ENCODE measurements around the gene SPATA2.
"Not testable (repeated sequence)": the region's sequence is repeated elsewhere in the genome, so short reads cannot be mapped to it uniquely, and the experiment has no call there.

SPATA2 gene, protein sequence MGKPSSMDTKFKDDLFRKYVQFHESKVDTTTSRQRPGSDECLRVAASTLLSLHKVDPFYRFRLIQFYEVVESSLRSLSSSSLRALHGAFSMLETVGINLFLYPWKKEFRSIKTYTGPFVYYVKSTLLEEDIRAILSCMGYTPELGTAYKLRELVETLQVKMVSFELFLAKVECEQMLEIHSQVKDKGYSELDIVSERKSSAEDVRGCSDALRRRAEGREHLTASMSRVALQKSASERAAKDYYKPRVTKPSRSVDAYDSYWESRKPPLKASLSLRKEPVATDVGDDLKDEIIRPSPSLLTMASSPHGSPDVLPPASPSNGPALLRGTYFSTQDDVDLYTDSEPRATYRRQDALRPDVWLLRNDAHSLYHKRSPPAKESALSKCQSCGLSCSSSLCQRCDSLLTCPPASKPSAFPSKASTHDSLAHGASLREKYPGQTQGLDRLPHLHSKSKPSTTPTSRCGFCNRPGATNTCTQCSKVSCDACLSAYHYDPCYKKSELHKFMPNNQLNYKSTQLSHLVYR

DNA sequence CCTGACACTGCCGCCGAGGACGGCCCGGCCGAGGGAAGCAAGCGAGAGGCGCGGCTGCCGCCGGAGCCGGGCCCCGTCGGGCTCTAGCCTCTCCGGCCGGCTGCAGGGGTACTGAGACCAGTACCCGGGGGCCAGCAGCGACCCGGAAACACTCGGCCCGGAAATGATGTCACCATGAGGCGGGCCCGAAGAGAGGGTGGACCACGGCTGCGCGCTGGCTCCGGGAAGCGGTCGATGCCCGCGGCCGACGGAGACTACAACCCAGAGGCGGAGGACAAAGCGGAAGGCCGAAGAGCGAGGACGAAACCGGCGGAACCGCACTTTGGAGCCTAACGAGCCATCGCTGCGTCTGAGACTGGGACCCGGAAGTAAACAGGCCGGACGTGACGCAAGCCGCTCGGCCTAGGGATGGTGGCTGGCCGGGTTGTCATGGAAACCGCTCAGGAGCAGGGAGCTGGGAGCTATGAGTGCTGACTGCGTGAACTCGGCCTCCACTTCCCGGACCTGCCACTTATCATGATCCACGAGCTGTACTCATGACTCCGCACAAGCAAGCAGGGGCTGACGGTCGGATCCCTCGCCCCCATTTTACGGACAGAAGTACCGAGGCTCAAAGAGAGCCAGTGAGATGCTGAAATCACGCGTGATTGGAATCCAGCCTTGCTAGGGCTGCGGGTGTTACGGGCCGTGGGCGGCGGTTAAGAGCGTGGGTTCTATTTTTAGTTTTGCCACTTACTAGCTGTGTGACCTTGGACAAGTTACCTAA lies at the start of gene SPATA2:
SPATA2 (minus strand) TSS at position 150 of the 766 bp plus-strand sequence. CDS start 7,039 bp downstream, outside the sequence.
- peak; percentile 97 for DNase-seq

DNA sequence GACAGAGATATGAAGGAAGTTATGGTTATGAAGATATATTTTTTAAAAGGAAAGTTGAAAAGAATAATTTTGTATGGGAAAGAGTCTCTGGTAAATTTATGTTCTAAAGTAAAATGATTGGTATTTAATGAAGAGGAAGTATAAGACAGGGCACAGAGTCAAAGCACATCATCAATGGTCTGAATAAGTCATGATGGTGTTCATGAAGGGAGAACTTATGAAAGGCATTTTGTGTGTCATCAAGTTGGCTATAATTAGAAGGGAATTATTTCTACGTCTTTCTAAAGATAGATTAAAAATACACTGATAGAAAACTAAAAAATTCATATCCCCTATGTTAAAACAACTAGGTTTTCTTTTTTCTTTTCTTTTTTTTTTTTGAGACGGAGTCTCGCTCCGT lies 46.1 kb upstream of the SPATA2 start:
- DNase-seq = no peak

DNA sequence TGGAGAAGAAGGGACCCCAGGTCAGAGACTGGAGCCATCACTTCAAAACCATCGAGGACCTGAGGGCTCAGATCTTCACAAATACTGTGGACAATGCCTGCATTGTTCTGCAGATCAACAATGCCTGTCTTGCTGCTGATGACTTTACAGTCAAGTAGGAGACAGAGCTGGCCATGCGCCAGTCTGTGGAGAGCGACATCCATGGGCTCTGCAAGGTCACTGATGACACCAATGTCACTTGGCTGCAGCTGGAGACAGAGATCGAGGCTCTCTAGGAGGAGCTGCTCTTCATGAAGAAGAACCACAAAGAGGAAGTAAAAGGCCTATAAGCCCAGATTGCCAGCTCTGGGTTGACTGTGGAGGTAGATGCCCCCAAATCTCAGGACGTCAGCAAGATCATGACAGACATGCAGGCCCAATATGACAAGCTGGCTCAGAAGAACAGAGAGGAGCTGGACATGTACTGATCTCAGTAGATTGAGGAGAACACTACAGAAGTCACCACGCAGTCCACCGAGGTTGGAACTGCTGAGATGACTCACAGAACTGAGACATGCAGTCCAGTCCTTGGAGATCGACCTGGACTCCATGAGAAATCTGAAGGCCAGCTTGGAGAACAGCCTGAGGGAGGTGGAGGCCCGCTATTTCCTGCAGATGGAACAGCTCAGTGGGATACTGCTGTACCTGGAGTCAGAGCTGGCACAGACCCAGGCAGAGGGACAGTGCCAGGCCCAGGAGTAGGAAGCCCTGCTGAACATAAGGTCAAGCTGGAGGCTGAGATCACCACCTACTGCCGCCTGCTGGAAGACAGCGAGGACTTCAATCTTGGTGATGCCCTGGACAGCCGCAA lies 42.0 kb upstream of the SPATA2 start:
- DNase-seq = not testable (repeated sequence)

DNA sequence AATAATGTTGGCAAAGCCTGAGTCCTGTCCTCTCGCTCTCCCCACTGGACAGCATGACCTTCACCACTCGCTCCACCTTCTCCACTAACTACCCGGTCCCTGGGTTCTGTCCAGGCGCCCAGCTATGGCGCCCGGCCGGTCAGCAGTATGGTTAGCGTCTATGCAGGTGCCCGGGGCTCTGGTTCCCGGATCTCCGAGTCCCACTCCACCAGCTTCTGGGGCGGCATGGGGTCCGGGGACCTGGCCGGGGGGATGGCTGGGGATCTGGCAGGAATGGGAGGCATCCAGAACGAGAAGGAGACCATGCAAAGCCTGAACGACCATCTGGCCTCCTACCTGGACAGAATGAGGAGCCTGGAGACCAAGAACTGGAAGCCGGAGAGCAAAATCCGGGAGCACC lies 41.4 kb upstream of the SPATA2 start:
- DNase-seq = no peak

DNA sequence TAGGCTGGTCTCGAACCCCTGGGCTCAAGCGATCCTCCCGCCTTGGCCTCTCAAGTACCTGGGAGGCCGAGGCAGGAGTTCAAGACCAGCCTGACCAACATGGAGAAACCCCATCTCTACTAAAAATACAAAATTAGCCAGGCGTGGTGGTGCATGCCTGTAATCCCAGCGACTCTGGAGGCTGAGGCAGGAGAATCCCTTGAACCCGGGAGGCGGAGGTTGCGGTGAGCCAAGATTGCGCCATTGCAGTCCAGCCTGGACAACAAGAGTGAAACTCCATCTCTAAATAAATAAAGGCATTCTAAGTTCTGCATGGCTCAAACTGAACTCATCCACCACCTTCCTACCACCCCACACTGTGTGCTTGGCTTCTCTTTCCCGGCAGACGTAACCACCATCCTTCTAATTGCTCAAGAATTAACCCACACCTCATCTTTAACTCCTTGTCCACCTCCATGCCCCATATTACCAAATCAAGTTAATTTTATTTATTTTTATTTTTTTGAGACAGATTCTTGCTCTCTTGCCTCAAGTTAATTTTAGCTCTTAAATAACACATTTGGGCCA lies 40.6 kb upstream of the SPATA2 start:
- DNase-seq = not testable (repeated sequence)

DNA sequence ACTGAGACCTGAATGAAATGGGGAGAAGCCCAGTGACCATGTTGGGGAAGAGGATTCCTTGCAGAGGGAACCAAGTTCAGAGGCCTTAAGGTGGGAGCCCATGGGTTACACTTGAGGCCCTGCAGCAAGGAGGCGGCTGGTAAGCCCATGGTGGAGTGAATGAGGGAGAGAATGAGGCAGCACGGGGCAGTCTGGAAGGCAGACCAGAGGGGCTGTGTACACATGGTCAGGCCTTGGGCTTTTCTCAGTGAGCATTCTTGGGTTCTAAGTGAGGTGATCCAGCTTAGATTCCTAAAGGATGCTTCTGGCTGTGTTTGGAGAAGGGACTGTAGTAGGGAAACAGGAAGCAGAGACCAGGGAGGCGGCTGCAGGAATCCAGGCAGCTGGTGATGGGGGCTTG lies 39.8 kb upstream of the SPATA2 start:
- no peak for DNase-seq

DNA sequence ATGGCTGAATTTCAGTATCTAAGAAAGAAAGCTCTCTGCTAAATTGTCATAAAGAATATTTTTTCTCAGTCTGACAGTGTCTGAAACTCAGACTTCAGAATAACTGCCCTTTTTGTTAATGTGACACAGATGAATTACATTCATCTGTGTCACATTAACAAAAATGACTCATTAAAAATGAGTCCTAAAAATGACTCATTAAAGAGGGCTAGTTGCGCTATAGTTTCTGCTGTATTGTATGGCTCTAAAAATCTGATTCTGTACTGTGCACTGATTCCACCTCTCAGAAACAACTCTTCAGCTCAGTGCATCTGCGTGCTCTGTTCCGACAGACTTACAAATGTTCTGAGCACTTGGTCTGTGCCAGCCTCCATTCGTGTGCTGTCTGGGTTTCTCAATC lies 35.8 kb upstream of the SPATA2 start:
- DNase-seq = no peak

DNA sequence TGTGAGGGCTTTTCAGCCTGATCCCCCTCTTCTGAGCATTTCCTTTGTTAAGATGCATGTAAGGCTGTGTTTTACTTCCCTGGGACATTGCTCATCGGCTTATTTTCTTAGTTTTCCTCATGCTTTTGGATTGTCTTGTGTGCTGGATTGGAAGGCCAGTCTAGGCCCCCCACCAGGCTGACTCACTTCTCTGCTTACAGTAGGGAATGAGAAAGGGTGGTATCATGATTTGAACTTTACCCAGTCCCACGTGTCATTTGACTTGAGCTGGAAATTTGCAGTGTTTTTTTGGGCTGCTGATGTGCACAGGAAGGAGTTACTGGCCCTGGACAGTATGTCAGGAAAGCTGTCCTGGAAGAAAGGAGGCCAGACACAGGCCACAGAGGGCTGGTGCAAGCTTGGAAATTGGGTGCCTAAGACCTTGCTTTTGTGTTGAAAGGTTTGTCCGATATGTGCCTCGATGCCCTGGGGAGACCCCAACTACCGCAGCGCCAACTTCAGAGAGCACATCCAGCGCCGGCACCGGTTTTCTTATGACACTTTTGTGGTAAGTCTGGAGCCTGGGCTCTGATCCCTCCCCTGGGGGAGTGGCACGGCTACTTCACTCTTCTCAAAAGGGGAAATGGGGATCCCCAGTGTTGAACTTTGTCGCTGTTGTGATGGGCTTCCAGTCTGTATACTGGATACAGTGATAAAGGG lies 33.6 kb upstream of the SPATA2 start:
- DNase-seq = no peak

DNA sequence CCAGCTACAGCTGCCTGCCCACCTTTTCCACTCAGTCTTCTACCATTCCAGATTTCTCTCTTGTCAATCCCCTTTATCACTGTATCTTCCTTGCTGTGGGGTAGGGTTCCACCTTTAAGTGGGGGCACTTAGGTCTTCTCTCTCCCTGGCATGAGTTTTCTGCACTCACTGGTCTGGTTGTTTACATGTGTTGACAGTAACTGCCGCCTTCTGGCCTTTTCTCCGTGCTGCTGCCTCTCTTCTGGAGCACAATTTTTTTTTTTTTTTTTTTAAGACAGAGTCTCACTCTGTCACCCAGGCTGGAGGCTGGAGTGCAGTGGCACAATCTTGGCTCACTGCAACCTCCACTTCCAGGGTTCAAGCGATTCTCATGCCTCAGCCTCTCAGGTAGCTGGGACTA lies 32.8 kb upstream of the SPATA2 start:
- DNase-seq = no peak

DNA sequence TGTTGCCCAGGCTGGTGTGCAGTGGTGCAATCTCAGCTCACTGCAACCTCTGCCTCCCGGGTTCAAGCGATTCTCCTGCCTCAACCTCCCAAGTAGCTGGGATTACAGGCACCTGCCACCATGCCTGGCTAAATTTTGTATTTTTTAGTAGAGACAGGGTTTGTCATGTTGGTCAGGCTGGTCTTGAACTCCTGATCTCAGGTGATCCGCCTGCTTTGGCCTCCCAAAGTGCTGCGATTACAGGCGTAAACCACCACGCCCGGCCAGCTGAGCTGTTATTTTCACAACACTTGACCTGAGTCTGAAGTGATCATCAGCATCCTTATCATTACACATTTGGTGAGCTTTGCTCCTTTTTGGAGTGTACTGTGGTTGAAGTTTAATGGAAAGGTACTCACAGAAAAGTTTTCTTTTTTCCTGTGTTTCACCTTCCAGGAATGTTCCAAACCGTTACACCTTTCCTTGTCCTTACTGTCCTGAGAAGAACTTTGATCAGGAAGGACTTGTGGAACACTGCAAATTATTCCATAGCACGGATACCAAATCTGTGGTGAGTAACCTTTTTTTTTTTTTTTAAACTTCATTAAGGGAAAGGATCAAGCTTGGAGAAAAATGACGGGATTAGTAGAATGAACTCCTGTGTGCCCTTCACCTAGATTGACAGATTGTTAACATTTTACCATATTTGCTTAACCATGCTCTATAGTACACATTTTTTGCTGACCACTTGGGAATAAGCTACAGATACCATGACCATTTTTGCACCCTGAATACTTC lies 30.6 kb upstream of the SPATA2 start:
- no peak for DNase-seq

DNA sequence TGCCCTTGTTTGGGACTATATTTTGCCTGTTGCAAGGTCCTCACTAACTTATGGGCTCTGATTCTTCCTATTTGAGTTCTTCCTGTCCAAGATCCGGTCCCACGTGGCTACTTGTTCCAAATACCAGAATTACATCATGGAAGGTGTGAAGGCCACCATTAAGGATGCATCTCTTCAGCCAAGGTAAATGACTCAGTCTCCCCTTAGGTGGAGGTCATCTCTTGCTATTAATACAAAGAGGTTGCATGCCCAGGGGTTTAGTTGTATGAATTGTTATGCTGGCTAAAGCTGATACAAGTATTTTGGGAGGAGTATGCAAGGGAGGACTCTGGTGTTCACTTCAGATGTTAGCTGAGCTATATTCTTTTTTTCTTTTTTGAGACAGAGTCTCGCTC lies 30.0 kb upstream of the SPATA2 start:
- no peak for DNase-seq

DNA sequence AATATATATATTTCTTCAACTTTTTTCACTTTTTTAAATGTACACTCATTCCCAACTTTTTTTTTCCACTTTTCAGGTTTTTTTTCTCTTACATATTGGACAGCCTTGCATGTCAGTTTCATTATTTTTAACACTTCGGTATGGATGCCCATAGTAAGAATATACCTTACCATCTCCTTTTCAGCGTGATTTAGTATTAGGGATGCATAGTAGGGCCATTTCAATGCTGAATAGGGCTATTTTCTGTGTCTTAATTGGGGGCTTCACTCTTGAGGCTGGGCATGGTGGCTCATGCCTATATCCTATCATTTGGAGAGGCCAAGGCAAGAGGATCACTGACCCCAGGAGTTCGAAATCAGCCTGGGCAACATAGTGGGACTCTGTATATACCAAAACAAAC lies 27.6 kb upstream of the SPATA2 start:
- DNase-seq = no peak

DNA sequence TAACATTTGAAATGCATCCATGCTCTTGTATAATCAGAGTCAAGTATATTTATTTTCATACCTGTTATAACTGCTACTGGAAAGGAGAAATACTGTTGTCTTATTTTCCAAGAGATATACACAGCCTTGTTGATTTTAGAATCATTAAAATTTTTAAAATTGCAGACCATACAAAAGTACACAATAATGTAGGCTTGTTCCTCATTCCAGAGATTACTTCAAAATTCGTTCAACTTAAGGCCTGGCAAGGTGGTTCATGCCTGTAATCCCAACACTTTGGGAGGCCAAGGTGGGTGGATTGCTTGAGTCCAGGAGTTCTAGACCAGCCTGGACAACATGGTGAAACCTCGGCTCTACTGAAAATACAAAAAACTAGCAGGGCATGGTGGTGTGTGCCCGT lies 27.0 kb upstream of the SPATA2 start:
- DNase-seq = no peak

DNA sequence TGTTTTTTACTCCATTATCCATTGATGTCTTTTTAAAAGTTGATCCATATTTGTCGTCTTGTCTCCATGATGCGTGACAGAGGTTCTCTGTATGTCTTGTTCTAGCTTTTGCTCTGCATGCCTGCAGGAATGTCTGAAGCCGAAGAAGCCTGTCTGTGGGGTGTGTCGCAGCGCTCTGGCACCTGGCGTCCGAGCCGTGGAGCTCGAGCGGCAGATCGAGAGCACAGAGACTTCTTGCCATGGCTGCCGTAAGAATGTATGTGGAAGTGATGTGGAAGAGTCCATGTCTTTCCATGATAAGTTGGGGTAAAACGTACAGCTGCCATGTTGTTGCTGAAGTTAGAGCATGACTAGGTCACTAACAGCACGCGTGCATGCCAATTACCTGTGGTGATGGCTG lies 26.1 kb upstream of the SPATA2 start:
- DNase-seq = no peak

DNA sequence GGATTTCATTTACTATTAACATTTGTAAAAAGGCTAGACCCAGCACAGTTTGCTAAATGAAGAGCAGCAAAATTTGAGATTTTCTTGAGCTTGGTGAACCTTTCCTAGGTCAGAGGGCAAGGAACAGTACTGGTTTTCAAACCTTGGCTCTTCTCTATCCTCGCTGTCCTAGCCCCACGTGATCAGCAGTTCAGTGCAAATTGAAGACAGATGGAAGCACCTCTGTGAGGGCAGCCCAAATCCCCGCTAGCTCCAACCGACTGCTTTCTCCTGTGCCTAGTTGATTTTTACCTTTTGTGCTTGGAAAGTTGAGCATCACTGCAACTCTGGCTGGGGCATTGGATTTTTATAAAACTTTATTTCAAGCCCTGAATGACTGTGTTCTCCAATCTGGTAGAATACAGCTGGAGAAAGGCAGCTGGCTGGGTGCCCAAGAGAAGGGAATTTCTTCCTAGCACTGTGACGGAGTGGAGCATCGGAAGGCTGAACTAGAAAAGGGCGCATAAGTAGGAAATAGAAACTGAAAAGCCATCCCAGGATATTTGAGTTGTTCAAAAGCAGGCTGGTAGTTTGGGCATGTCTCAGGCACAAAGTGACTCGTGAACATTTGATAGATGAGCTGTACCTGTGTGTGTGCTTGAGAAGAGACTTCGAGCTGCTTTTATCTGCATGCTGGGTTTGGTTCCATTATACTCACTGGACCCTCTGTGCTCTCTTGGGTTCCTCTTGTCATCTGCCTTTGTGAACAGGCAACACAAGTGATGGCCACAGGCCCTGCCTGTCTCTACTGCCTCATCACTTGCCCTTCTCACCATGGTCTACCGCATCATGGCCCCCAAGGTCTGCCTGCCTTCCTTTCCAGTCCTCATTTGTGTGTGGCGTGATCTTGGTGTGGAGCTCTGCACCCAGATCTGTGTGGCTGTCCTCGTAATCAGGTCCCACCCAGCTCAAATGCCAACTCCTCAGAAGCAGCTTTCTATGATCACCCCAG lies 23.1 kb upstream of the SPATA2 start:
- DNase-seq = peak; percentile 49

DNA sequence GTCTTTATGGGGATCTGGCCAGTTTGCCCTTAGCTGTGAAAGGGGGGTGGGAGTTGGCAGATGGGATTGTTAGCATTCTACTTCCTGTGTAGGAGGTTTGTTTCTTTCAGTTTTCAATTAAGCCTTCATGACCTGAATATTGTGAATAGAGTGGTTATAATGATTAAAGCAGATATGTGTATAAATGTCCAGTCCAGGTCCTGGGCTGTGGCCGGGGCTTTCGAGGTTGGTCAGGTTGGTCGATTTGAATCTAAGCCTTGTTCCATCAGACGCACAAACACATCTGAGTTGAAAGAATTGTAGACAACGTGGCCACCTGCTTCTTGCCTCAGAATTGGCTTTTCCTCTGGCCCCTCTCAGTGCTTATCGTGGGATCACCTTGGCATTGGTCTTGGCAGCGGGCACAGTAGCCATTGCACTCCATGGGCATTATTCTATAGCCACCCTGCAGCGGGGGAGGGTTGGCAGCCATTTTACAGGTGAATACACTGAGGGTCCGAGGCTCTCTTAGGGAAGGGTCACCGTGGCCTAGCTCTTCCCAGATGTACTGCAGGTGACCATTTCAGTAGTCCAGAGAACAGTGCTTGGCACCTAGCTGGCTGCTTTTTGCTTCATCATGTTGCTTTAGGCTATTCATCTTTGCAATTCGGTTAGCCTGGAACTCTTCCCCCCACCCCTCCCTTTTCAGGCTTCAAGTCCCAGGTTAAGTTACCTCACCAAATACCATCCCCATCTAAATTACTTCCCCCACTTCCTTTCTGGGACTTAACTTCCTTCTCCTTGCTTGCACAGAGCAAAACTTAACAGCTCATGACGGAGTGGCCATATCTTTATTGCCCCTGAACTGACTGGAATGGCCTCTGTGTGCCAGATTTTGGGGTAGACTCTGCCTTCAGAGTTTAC lies 21.9 kb upstream of the SPATA2 start:
- peak; percentile 54 for DNase-seq

DNA sequence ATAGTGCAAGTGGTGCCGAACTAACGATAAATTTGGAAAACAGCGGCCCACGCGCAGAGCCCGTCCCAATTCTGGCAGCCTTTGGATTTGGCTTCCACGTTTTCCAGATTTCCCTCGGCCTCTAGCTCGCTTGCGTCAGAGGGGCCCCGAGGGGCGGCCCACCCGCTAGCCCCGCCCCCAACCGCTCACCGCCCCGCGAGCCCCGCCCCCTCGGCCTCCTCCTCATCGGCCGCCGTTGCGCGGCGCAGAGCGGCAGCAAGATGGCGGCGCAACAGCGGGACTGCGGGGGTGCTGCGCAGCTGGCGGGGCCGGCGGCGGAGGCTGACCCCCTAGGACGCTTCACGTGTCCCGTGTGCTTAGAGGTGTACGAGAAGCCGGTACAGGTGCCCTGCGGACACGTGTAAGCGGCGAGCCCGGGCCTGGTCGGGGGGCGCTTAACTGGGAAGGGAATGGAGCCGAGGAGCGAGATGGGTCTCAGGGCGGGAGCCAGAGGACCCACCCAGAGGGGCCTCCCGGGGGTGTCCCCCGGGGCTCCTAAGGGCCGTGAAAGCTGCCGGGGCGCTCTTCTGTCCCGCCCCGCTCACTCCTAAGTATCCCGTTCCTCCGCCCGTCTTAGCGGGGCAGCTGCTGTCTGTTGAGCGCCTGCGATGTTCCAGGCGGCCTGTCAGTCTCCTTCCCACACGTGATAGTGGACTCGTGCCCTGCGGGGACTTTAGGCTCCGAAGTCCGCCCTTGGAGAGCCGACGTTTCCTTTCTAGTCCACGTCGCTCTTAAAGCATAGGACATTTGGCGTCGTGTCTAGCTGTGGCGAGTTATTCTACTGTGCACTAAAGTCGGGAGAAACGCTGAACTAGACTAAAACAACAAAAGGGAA lies 21.1 kb upstream of the SPATA2 start, which contains the start of gene RNF114:
RNF114 (plus strand) TSS at position 245 of the 874 bp plus-strand sequence; CDS start at position 261, 16 bp downstream.
- DNase-seq = peak; percentile 96

DNA sequence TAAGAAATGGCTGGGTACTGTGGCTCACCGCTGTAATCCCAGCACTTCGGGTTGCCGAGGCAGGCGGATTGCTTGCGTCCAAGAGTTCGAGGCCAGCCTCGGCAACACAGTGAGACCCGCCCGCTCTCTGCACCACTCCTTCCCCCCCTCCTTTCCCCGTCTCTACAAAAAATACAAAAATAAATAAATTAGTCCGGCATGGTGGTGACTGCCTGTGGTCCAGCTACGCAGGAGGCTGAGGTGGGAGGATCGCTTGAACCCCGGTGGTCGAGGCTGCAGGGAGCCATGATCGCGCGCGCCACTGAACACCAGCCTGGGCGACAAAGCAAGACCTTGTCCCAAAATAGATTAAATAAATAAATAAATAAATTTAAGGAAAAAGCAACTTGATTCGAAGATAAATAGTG lies 20.4 kb upstream of the SPATA2 start:
- DNase-seq = no peak

Data from activated effector memory CD4-positive, alpha-beta T cell treated with anti-CD3 and anti-CD28 coated beads, Interleukin-2, amount 50 U/mL, for 16 hours (primary cell).